Esophagus muscularis mucosa (tissue), 4 donors: ENCODE measurements around the gene AFAP1. TPM values are rescaled to one million over a fixed set of nuclear protein-coding genes. Genes with fewer than 3 reads are reported as not detected.

Experiments used
- DNase-seq: peaks from one replicate; pipeline ENCODE4 v3.0.0-alpha.2; 2017; ENCODE audit errors: extremely low spot score
- H3K27ac ChIP-seq, 4 donors: fragments of 200-600 bp; sonication (generic); replicated peaks in 1 of 4; 1 replicate in 3 of 4; 2 replicates in 1 of 4; pipeline ENCODE4 v1.5.1; 2016 to 2019; ENCODE audit warnings: mild to moderate bottlenecking in 1 of 4
- H3K27me3 ChIP-seq, 4 donors: fragments of 200-600 bp; sonication (generic); one replicate each; pipeline versions ENCODE4 v1.5.1 to v1.6.0; 2016 to 2019
- H3K36me3 ChIP-seq, 4 donors: fragments of 200-600 bp; sonication (generic); one replicate each; pipeline ENCODE4 v1.5.1; 2016 to 2019
- H3K4me1 ChIP-seq, 4 donors: fragments of 200-600 bp; sonication (generic); one replicate each; pipeline ENCODE4 v1.5.1; 2016 to 2019
- H3K4me3 ChIP-seq, 4 donors: fragments of 200-600 bp; sonication (generic); 1 replicate in 2 of 4; 2 replicates in 2 of 4; pipeline ENCODE4 v1.5.1; 2016 to 2019; ENCODE audit warnings: mild to moderate bottlenecking in 4 of 4, moderate library complexity in 1 of 4
- H3K9me3 ChIP-seq, 4 donors: fragments of 200-600 bp; sonication (generic); 1 replicate in 3 of 4; 2 replicates in 1 of 4; pipeline ENCODE4 v1.5.1; 2016 to 2019
- CTCF ChIP-seq, 3 experiments: fragments of 200-600 bp in 2 of 3; fragments of 450-650 bp in 1 of 3; sonication (generic) in 2 of 3; IDR thresholded peaks; one replicate each; pipeline ENCODE4 v1.5.1; 2017 to 2019; ENCODE audit warnings: antibody characterized with exemption in 3 of 3, mild to moderate bottlenecking in 2 of 3, moderate library complexity in 1 of 3
- EP300 ChIP-seq: sonication (generic); formaldehyde crosslinking; IDR thresholded peaks from one replicate; pipeline ENCODE4 v1.6.1; 2017; ENCODE audit warnings: antibody characterized with exemption
- POLR2A ChIP-seq: fragments of 450-650 bp; IDR thresholded peaks from one replicate; pipeline ENCODE4 v1.6.1; 2017; ENCODE audit warnings: antibody characterized with exemption, moderate library complexity, mild to moderate bottlenecking, low read depth
- POLR2AphosphoS5 ChIP-seq, 2 donors: sonication (generic); formaldehyde crosslinking; IDR thresholded peaks; one replicate each; pipeline ENCODE4 v1.6.1; 2017; ENCODE audit warnings: antibody characterized with exemption in 2 of 2
- WGBS: methylation state at CpG from one replicate; pipeline ENCODE4 v1.1.5; 2018; 5-methylcytosine and 5-hydroxymethylcytosine counted together
- intact Hi-C: fragments of 100-400 bp; cut with DNase I; formaldehyde crosslinking; loops from one replicate; pipeline ENCODE4 v1.15.1; 2023
- total RNA-seq, 4 donors: library from RNA; depleted of rRNA; stranded (reverse); fragments of >200 nt; gene quantifications; one replicate each; pipeline versions ENCODE4 v1.1.0 to v1.2.1, GENCODE V29; 2016

AFAP1 gene
- total RNA-seq, 4 donors from 2014 or later: 37.8 to 71.3 (median 50.9) TPM

GRCh38 chr4:7710126-7710525 is 229.5 kb downstream of the AFAP1 start:
- TF ChIP-seq POLR2A (no peak), EP300 (no peak), POLR2AphosphoS5 (IDR thresholded peaks at IDR 0.05) (no peak), CTCF (IDR thresholded peaks at IDR 0.05) (no peak)
- H3K27ac ChIP-seq: no peak overlapping the region
- peaks cover 0 to 8% (median 3%) of the 10 kb centered on the region in 4 donors for H3K36me3 ChIP-seq
- WGBS: 100% methylated on average over 5 of the region's 11 CpGs
- H3K27me3 ChIP-seq: no peaks in the 10 kb centered on the region
- H3K4me3 ChIP-seq: no peak overlapping the region
- DNase-seq: no peak
- H3K4me1 ChIP-seq: peaks cover 0 to 3% (median 0%) of the 10 kb centered on the region in 4 donors
- H3K9me3 ChIP-seq: peaks cover 0 to 6% (median 2%) of the 10 kb centered on the region in 4 donors
- intact Hi-C loops: loop anchor here (10.0 kb wide), 2 partner anchors 245 to 375 kb away; no protein-coding TSS in a partner anchor

- intact Hi-C loops: no loop called here
- Histone ChIP-seq H3K36me3 (peaks cover 0 to 5% (median 2%) of the 10 kb centered on the region in 4 donors), H3K27me3 (no peaks in the 10 kb centered on the region), H3K4me3 (no peak overlapping the region), H3K27ac (no peak overlapping the region), H3K4me1 (peaks cover 0 to 10% (median 0%) of the 10 kb centered on the region in 4 donors), H3K9me3 (peaks cover 0 to 6% (median 2%) of the 10 kb centered on the region in 4 donors)
- no peak for DNase-seq
- 93% methylated on average over 6 of the region's 6 CpGs for WGBS
- TF ChIP-seq EP300 (no peak), POLR2AphosphoS5 (IDR thresholded peaks at IDR 0.05) (no peak), CTCF (IDR thresholded peaks at IDR 0.05) (no peak), POLR2A (no peak)
Observed at GRCh38 chr4:7709431-7709830, 230.2 kb downstream of the AFAP1 start.

- Histone ChIP-seq H3K27ac (no peak overlapping the region), H3K4me3 (no peak overlapping the region), H3K36me3 (peaks cover 0 to 2% (median 0%) of the 10 kb centered on the region in 4 donors), H3K9me3 (peaks cover 0 to 3% (median 0%) of the 10 kb centered on the region in 4 donors), H3K27me3 (no peaks in the 10 kb centered on the region), H3K4me1 (peaks cover 0 to 10% (median 0%) of the 10 kb centered on the region in 4 donors)
- WGBS: 74% methylated on average over 3 of the region's 15 CpGs
- no peak for DNase-seq
- TF ChIP-seq POLR2A (no peak), CTCF (IDR thresholded peaks at IDR 0.05) (no peak), POLR2AphosphoS5 (IDR thresholded peaks at IDR 0.05) (no peak), EP300 (no peak)
- intact Hi-C loops: no loop called here
Observed at GRCh38 chr4:7708981-7709380, 230.7 kb downstream of the AFAP1 start.

Other genes with a start within 250 kb of the AFAP1 start
- 10 to 100 TPM in 1 of 4 donors, 1 to 10 TPM in 3; 4.2 to 28.5 (median 8.7) TPM for gene ABLIM2, start 219.0 kb upstream of the AFAP1 start, total RNA-seq